GM19438 (cell line): Measurements from ENCODE around the gene KCNA10.

Experiments
- ATAC-seq: cut with Tn5 transposase; IDR thresholded peaks from one replicate; pipeline ENCODE4 v1.9.1; 2021; ENCODE audit warnings: low read depth; ENCODE audit not compliant: unreplicated experiment

KCNA10 gene

GRCh38 chr1:110481968-110482623 is 36.9 kb downstream of the KCNA10 start:
- no peak for ATAC-seq

DNA sequence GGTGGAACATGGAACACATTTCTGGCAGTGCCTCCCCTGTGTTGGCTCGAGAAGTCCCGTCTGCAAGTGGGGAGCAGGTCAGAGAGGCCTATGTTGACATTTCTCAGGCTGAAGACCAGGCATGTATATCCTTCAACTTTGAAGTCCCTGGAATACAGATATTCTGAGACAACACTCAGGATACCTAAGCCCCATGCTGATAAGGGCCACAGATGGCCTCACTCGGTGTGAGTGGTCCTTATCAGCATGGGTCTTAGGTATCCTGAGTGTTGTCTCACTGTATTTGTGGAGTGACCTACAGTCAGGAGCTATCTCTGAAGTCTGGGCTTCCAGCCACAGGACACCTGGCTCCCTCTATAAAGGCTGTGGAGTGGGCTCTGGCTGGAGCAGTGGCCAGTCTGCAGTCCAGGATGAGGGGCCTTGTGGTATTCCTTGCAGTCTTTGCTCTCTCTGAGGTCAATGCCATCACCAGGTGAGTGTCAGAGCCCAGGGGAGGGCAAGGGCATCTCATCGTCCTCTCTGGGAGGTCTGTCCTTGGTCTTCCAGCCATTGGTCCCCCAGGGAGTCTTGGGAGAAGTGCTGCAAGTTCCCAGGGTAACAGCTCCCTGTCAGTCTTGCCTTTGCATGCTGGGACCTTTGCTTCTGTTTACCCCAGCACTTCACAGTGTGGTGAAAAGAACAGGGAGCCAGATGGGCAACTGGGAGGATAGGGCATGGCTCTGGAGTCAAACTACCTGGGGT is 38.4 kb downstream of the KCNA10 start:
- ATAC-seq = no peak

- ATAC-seq = no peak
Observed at GRCh38 chr1:110478886-110479285, 40.1 kb downstream of the KCNA10 start.

DNA sequence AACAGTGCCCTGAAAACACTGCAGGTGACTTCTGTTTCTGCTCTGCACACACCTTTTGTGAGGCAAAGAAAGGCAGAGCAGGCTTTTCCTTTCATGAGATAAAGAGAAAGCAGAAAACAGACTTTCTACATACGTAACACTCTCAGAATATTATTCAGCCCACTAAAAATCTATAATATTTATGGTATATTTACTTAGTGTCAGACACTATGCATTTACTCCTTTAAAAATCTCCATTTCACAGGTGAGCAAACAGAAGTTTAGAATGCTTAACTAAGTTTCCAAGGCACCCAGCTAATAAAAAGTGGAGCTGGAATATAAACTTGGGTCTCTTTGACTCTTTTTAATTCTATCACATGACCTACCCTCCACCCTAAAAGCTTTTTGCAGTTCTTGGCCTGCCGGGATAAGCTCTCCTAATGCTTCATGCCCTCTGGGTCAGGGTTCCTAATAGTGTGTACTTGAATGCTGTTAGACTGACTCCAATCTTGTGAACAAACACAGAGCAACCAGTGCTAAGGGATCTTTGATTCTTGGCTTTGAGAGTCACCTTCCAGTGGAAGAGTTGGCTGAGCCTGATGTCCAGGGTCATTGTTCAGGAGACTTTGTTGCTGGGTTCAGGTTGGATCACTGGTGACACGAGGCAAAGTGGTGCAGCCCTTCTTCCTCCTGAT is 40.9 kb downstream of the KCNA10 start:
- no peak for ATAC-seq

DNA sequence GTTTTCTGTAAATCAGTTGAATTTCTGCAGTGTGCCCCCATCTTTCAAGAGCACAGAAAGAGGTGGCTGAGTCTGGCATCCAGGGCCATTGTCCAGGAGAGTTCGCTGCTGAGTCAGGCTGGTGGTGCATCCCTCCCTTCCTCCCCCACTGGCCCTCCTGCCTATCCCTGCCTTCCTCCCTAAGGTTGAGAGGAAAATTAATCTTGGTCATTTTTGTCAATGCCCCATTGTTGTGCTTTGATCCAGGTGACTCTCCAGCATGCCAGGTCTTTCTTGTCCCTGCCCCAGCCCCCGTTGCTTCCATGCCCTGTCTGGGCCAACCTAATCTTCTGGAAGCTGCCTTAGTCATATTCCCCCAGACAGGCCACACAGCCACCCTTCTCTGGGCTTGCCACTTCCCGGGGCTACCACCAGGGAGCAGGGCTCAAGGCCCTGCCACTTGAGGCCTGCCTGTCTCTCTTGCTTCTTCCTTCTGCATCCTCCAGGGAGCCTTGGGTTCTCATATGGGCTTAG is 41.5 kb downstream of the KCNA10 start:
- no peak for ATAC-seq

DNA sequence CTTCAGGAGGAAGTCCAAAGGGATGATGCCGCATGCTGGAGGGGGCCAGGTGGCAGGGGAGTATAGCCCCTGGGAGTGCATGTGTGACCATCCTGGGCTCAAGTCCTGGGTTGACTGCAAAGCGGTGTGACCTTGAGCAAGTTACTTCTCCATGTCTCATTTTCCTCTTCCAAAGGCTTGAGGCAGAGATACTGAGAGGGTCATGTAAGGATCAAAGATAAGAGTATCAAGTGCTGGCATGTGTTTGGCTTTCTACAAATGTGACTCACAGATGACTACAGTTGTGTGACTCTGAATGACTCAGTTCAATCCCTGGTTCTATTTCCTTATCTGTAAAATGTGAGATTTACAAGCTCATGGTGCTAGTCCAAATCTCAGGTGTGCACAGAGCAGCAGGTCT is 41.9 kb downstream of the KCNA10 start:
- ATAC-seq = no peak

DNA sequence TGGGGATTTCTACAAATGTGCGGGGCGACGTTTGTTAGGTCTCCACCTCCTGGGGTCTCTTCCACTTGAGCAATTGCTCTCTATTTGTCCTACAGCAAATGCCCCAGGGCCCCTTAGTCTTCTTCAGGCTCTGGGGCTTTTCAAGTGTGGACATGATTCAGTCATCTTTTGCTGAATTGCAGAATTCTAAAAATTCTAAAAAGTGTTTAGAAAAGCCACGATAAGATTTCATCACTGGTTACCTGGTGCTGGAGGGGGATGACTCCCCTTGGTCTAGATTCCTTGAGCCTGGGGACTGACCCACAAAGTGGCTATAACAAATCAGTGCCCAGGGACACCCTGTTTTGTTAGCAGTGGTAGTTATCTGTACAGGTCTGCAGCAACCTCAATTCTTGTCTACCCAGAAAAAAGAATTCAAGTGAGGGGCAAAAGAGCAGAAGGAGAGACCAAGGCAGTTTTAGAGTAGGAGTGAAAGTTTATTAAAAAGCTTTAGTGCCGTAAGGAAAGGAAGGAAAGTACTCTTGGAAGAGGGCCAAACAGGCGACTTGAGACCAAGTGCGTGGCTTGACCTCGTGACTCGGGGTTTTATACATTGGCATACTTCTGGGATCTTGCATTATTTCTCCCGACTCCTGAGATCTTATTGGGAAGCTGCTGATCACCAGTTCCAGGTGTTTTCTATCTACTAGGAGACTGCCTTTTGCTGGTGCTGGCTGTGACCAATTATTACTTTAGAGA is 42.8 kb downstream of the KCNA10 start:
- no peak for ATAC-seq

DNA sequence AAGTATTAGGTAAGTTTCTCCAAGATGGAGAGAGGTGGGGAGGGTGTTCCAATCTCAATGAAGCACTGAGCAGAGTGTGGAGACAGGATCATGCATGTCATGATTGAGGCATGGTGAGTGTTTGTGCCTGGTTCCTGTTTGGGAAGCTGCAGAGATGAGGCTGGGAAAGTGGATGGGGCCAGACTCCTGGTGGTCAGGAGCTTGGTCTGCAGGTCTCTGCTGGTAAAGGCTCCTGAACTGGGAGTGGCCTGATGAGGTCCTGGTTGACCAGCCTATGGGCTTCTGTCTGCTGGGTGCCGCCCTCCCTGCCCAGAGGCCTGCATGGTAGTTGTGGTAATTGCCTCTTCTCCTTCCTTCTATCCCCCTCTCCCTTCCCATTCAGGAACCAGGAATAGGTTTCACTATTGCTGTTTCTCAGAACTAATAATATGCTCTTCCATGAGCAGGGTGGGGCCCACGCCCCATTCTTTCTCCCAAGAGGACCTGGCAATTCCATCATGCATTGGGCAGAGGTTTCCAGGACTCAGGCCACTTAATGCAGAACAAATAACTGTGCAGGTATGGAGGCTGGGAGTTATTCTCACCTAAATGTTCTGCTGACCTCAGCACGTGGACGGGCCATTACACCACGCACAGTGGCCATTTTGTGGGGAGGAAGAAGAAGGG is 43.5 kb downstream of the KCNA10 start:
- ATAC-seq = no peak

DNA sequence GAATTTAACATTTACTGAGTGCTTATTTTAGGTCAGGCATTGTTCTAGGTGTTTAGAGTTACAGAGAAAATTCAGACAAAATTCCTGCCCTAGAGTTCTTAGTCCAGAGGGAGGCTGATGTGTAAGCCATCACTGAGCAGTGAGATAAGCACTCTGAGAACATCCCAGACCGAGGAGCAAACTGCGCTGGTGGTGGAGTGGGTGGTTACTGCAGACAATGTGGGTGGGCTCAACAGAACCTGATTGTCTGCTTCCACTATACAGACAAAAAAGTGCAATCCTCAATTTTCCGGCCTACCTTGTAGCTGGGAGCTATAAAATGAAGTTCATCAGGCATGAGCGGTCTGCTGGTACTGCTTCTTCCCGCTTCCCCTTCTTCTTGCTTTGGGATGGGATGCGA is 44.5 kb downstream of the KCNA10 start:
- no peak for ATAC-seq

- ATAC-seq = no peak
Observed at GRCh38 chr1:110472546-110472945, 46.4 kb downstream of the KCNA10 start.

DNA sequence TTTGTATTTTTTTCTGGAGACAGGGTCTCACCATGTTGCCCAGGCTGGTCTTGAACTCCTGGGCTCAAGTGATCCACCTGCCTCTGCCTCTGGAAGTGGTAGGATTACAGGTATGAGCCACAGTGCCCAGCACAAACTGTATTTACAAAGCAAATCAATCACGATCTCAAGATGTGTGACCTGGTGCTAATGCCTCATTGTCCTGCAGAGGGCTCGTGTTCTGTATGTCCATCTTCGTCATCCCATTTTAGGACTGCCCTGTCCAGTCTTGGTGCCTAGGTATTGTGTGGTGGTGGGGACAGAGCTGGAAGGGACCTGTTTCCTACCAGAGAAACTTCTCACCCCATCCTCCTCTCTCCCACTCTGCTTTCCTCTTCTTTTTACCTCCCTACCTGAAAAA is 47.8 kb downstream of the KCNA10 start:
- no peak for ATAC-seq
